Endothelial cell of umbilical vein (primary cell): ENCODE measurements around the gene EPB41L4B. TPM values are rescaled to one million over a fixed set of nuclear protein-coding genes. Genes with fewer than 3 reads are reported as not detected.

ENCODE experiments used
- BruUV-seq: library from RNA; stranded (reverse); fragments of 400-500 nt; replicated peaks from 2 replicates; lab custom pipeline; 2021; lab: Mats Ljungman, UMichigan
- CTCF ChIA-PET: fragments of 300-600, 350-600 bp; sonication (Branson Sonifier 250); formaldehyde crosslinking; loops from one replicate; lab custom pipeline; 2021; ENCODE audit warnings: antibody characterized with exemption, inconsistent platforms; lab: Charles Lee
- POLR2A ChIA-PET: fragments of 300-600, 350-600 bp; sonication (Branson Sonifier 250); formaldehyde crosslinking; loops from one replicate; lab custom pipeline; 2021; ENCODE audit warnings: antibody characterized with exemption, inconsistent platforms; lab: Charles Lee
- DNase-seq: peaks from one replicate; pipeline ENCODE4 v3.0.0-alpha.2; 2011; ENCODE audit warnings: low read depth, low spot score
- FAIRE-seq: peaks from 2 replicates; lab custom pipeline; 2011; peaks lifted over from hg19 to GRCh38; lab: Jason Lieb, UNC
- H2AFZ ChIP-seq: 2 replicates; pipeline ENCODE4 v1.6.0; 2012; ENCODE audit warnings: low read depth, low read length, control low read depth, inconsistent platforms
- H3K27ac ChIP-seq: 2 replicates; pipeline ENCODE4 v1.5.1; 2011; ENCODE audit warnings: low read depth, mild to moderate bottlenecking, control low read depth, low read length, moderate library complexity; ENCODE audit not compliant: insufficient read depth
- H3K27me3 ChIP-seq, 2 experiments: 2 replicates each; pipeline versions ENCODE4 v1.6.0 to v1.6.1; 2011; ENCODE audit warnings: low read length in 2 of 2, mixed read lengths in 1 of 2; ENCODE audit not compliant: control insufficient read depth in 2 of 2, insufficient read depth in 2 of 2
- H3K36me3 ChIP-seq, 2 experiments: 2 replicates in 1 of 2; 3 replicates in 1 of 2; pipeline ENCODE4 v1.5.1; 2011; ENCODE audit warnings: low read length in 2 of 2, mild to moderate bottlenecking in 1 of 2, moderate library complexity in 1 of 2; ENCODE audit not compliant: control insufficient read depth in 2 of 2, insufficient read depth in 2 of 2; ENCODE audit errors: extremely low read depth in 1 of 2
- H3K4me1 ChIP-seq: 3 replicates; pipeline ENCODE4 v1.5.1; 2011; ENCODE audit warnings: mild to moderate bottlenecking, low read length; ENCODE audit not compliant: control insufficient read depth, insufficient read depth; ENCODE audit errors: extremely low read depth
- H3K4me2 ChIP-seq: 2 replicates; pipeline ENCODE4 v1.6.1; 2011; ENCODE audit warnings: low read length, control low read depth, mixed read lengths; ENCODE audit not compliant: insufficient read depth
- H3K4me3 ChIP-seq, 3 experiments: fragments of 200-600 bp in 1 of 3; sonication (generic), shearing (Covaris generic) in 1 of 3; replicated peaks in 1 of 3; 2 replicates each; pipeline ENCODE4 v1.5.1; 2011 to 2016; ENCODE audit warnings: control low read depth in 3 of 3, low read length in 3 of 3, mild to moderate bottlenecking in 2 of 3, inconsistent platforms in 1 of 3, low read depth in 1 of 3, moderate library complexity in 1 of 3; ENCODE audit not compliant: insufficient read depth in 1 of 3
- H3K79me2 ChIP-seq: 2 replicates; pipeline ENCODE4 v1.6.0; 2012; ENCODE audit warnings: low read length, inconsistent platforms; ENCODE audit not compliant: control insufficient read depth, insufficient read depth
- H3K9ac ChIP-seq: replicated peaks from 2 replicates; pipeline ENCODE3; 2011; ENCODE audit warnings: low read length, control low read depth; ENCODE audit not compliant: insufficient read depth; ENCODE audit errors: extremely low read depth
- H3K9me1 ChIP-seq: replicated peaks from 3 replicates; pipeline ENCODE4 v1.6.0; 2011; ENCODE audit warnings: mild to moderate bottlenecking, low read length; ENCODE audit not compliant: control insufficient read depth, insufficient read depth; ENCODE audit errors: extremely low read depth
- H3K9me3 ChIP-seq: replicated peaks from 2 replicates; pipeline ENCODE4 v1.5.1; 2012; ENCODE audit warnings: low read length, inconsistent platforms; ENCODE audit not compliant: control insufficient read depth, insufficient read depth
- H4K20me1 ChIP-seq: replicated peaks from 2 replicates; pipeline ENCODE3; 2011; ENCODE audit warnings: mild to moderate bottlenecking, low read length; ENCODE audit not compliant: control insufficient read depth, insufficient read depth; ENCODE audit errors: extremely low read depth
- CTCF ChIP-seq, 2 donors: IDR thresholded peaks; 1 replicate in 1 of 2; 2 replicates in 1 of 2; pipeline ENCODE4 v1.5.1; 2011; ENCODE audit warnings: low read length in 2 of 2, mild to moderate bottlenecking in 2 of 2, moderate library complexity in 2 of 2, control low read depth in 1 of 2, inconsistent platforms in 1 of 2, low read depth in 1 of 2; ENCODE audit not compliant: insufficient read depth in 1 of 2; ENCODE audit errors: extremely low read depth in 1 of 2
- EZH2 ChIP-seq: IDR thresholded peaks from 2 replicates; pipeline ENCODE4 v1.6.1; 2012; ENCODE audit warnings: borderline replicate concordance, low read depth, mild to moderate bottlenecking, moderate library complexity, low read length, inconsistent platforms; ENCODE audit not compliant: severe bottlenecking
- FOS ChIP-seq: IDR thresholded peaks from 2 replicates; pipeline ENCODE4 v1.6.1; 2011; ENCODE audit warnings: mild to moderate bottlenecking, low read length, moderate library complexity, borderline replicate concordance; ENCODE audit not compliant: insufficient read depth
- GATA2 ChIP-seq: IDR thresholded peaks from 2 replicates; pipeline ENCODE4 v1.7.0; 2011; ENCODE audit warnings: low read depth, mild to moderate bottlenecking, moderate library complexity, mixed read lengths, low read length; ENCODE audit not compliant: insufficient read length, insufficient read depth
- JUN ChIP-seq: IDR thresholded peaks from 2 replicates; pipeline ENCODE4 v1.6.1; 2011; ENCODE audit warnings: borderline replicate concordance, low read depth; ENCODE audit not compliant: insufficient read length, insufficient read depth
- MAX ChIP-seq: IDR thresholded peaks from 2 replicates; pipeline ENCODE4 v1.6.1; 2011; ENCODE audit not compliant: insufficient read depth, insufficient read length
- MYC ChIP-seq: IDR thresholded peaks from one replicate; pipeline ENCODE4 v1.6.1; 2011; ENCODE audit warnings: mild to moderate bottlenecking, low read depth, low read length
- POLR2A ChIP-seq: IDR thresholded peaks from 2 replicates; pipeline ENCODE4 v1.6.1; 2012; ENCODE audit warnings: low read depth, mild to moderate bottlenecking, control low read depth, low read length
- POLR2AphosphoS5 ChIP-seq: IDR thresholded peaks from 2 replicates; pipeline ENCODE4 v1.6.1; 2012; ENCODE audit warnings: low read depth, mild to moderate bottlenecking, control low read depth, low read length, moderate library complexity; ENCODE audit not compliant: insufficient read depth
- dilution Hi-C: fragments of 300-500 bp; cut with MboI; formaldehyde crosslinking; loops from one replicate; pipeline ENCODE4 v1.15.0; 2019; ENCODE audit warnings: low sequenced_read_pairs; ENCODE audit not compliant: extremely low pct_ligation_motif_present
- intact Hi-C: fragments of 100-400 bp; cut with micrococcal nuclease; formaldehyde crosslinking; loops from one replicate; pipeline ENCODE4 v1.10.0; 2022
- polyA plus RNA-seq, 4 experiments: library from polyadenylated mRNA; depleted of rRNA in 3 of 4; stranded (reverse) in 3 of 4; unstranded in 1 of 4; fragments of >200 nt; gene quantifications; 2 replicates each; pipeline versions ENCODE4 v1.2.1 to v1.2.3, GENCODE V29; 2011 to 2012; ENCODE audit warnings: missing spikeins in 1 of 4
- total RNA-seq: library from RNA; stranded (reverse); gene quantifications from 2 replicates; pipeline ENCODE4 v1.2.3, GENCODE V29; 2021

Gene EPB41L4B
- total and polyA plus RNA-seq, 2 donors (not counting 3 experiments of a cell fraction or from before 2014, with no cell fraction given) = 0.10 to 0.15 TPM

- H3K4me2 ChIP-seq = no peak overlapping the region
- intact Hi-C loops = no loop called here
- H3K36me3 ChIP-seq = no peaks in the 10 kb centered on the region
- TF ChIP-seq POLR2AphosphoS5 (no peak), POLR2A (no peak), EZH2 (no peak), CTCF (IDR thresholded peaks at IDR 0.05; ENCODE audit: extremely low read depth in 1 of 2, insufficient read depth in 1 of 2, low read depth in 1 of 2, low read length in 2 of 2) (no peak), MYC (no peak), GATA2 (no peak), FOS (no peak), MAX (no peak), JUN (no peak)
- no peaks in the 10 kb centered on the region for H3K9me3 ChIP-seq
- no TSS peak for BruUV-seq
- ChIA-PET CTCF (interaction anchor here (0.9 kb wide), 1 partner anchor 137 kb away, joined by 4 read pairs; no protein-coding TSS in a partner anchor), POLR2A (no interaction called here)
- H3K27me3 ChIP-seq = peaks cover 6 to 10% of the 10 kb centered on the region in 2 experiments
- H3K27ac ChIP-seq = no peak overlapping the region
- no peak for FAIRE-seq
- H3K4me3 ChIP-seq = no peak overlapping the region
- DNase-seq = no peak
- H4K20me1 ChIP-seq = no peaks in the 10 kb centered on the region
- no peak overlapping the region for H2AFZ ChIP-seq
- H3K79me2 ChIP-seq = no peaks in the 10 kb centered on the region
- dilution Hi-C loops = no loop called here
- H3K9ac ChIP-seq = no peak overlapping the region
- H3K4me1 ChIP-seq = no peaks in the 10 kb centered on the region
- no peaks in the 10 kb centered on the region for H3K9me1 ChIP-seq
Observed at GRCh38 chr9:109145051-109145450, 175.8 kb downstream of the EPB41L4B start.
